ENCODE measurements around the gene CD276. TPM values are rescaled to one million over a fixed set of nuclear protein-coding genes. Genes with fewer than 3 reads are reported as not detected.
"Not testable (repeated sequence)": the region's sequence is repeated elsewhere in the genome, so short reads cannot be mapped to it uniquely, and the experiment has no call there.

The CD276 gene
- total RNA-seq, 2 experiments from 2014 or later = 3.7 TPM; not detected in 1

DNA sequence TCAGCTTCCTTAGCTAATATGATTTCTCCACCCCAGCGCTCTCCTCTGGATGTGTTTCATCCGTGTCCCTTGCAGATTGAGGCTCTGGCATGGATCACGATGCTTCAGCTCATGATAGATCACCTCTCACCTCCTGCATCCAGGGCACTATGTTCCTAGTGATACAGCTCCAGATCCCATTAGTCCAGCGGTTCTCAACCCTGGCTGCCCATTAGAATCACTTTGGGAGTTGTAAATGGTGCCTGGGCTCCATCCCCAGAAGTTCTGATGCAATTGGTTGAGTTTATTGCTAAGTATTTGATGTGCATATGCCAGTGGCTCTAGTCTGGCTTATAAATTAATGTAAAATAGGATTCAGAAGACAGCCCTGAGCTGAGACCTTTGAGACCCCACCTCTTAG is 34.5 kb downstream of the CD276 start:
- ATAC-seq = no peak
- H3K4me1 Mint-ChIP-seq = no peaks in the 10 kb centered on the region
- CTCF ChIA-PET = interaction anchor here (1.0 kb wide), 1 partner anchor 20 kb away, joined by 3 read pairs; no protein-coding TSS in a partner anchor
- no peaks in the 10 kb centered on the region for H3K9me3 Mint-ChIP-seq (ENCODE audit: low read depth)
- H3K27ac Mint-ChIP-seq = no peak overlapping the region
- H3K27me3 Mint-ChIP-seq = peaks cover 30% of the 10 kb centered on the region
- DNase-seq = no peak
- H3K4me3 Mint-ChIP-seq = no peak overlapping the region
- no peaks in the 10 kb centered on the region for H3K36me3 Mint-ChIP-seq

DNA sequence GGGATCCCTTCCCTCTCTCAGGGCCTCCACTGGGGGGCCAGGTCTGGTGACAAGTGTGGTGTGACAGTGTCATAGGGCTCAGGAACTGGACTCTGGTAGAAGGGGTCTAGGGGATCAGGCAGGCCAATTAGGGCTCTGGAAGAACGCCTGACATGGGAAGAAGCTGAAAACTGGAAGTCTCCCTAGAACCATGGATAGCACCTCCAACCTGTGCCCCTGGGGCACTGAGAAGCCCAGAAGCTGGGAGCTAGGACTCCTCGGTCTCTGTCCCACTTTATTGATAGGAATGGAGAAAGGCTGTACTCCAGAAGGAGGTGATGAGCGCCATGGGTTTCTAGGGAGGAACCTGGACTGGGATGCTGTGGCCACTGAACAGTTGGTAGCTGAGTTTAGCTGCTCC is 38.2 kb downstream of the CD276 start:
- CTCF ChIA-PET = interaction anchor here (1.6 kb wide), 1 partner anchor 17 kb away, joined by 4 read pairs; no protein-coding TSS in a partner anchor

DNA sequence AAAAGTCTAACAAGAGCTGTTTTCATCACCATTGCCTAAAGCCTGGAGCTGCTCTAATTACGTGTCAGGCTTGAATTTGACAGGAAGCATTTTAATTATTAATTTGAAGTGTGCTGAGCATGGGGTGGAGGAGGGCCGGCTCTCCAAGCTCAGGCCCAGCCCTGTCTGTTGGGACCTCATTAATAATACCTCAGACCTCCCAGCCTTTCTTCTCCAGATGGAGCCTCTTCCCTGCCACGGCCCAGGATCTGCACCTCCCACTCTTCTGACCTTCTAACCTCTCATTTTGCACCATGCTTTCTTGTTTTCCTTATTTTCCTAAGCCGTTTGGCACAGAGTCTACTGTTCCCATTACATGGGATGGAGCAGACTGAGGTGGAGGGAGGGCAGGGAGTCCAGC is 39.0 kb downstream of the CD276 start:
- DNase-seq (no peak), ATAC-seq (no peak)
- peaks cover 33% of the 10 kb centered on the region for H3K27me3 Mint-ChIP-seq
- no peaks in the 10 kb centered on the region for H3K9me3 Mint-ChIP-seq (ENCODE audit: low read depth)
- CTCF ChIA-PET = interaction anchor here (1.6 kb wide), 1 partner anchor 18 kb away, joined by 4 read pairs; no protein-coding TSS in a partner anchor
- H3K4me3 Mint-ChIP-seq = no peak overlapping the region
- H3K4me1 Mint-ChIP-seq = no peaks in the 10 kb centered on the region
- no peak overlapping the region for H3K27ac Mint-ChIP-seq
- H3K36me3 Mint-ChIP-seq = no peaks in the 10 kb centered on the region

More for the DNA sequence above, 38.2 kb downstream of the CD276 start:
- peaks cover 36% of the 10 kb centered on the region for H3K27me3 Mint-ChIP-seq
- no peaks in the 10 kb centered on the region for H3K36me3 Mint-ChIP-seq
- no peaks in the 10 kb centered on the region for H3K4me1 Mint-ChIP-seq
- no peak overlapping the region for H3K27ac Mint-ChIP-seq
- no peak overlapping the region for H3K4me3 Mint-ChIP-seq
- H3K9me3 Mint-ChIP-seq (ENCODE audit: low read depth) = no peaks in the 10 kb centered on the region
- DNase-seq (no peak), ATAC-seq (no peak)

GRCh38 chr15:73724212-73724611 is 40.0 kb downstream of the CD276 start:
- no peaks in the 10 kb centered on the region for H3K36me3 Mint-ChIP-seq
- CTCF ChIA-PET = no interaction called here

GRCh38 chr15:73727330-73727976 is 43.3 kb downstream of the CD276 start:
- Mint-ChIP-seq H3K36me3 (no peaks in the 10 kb centered on the region), H3K4me1 (no peaks in the 10 kb centered on the region), H3K9me3 (ENCODE audit: low read depth) (no peaks in the 10 kb centered on the region), H3K27ac (no peak overlapping the region), H3K27me3 (peaks cover 15% of the 10 kb centered on the region), H3K4me3 (no peak overlapping the region)
- no peak for DNase-seq
- ATAC-seq = no peak
- CTCF ChIA-PET = interaction anchor here (2.4 kb wide), 1 partner anchor 50 kb away, joined by 5 read pairs; no protein-coding TSS in a partner anchor

More at GRCh38 chr15:73724212-73724611, 40.0 kb downstream of the CD276 start:
- no peaks in the 10 kb centered on the region for H3K4me1 Mint-ChIP-seq
- no peaks in the 10 kb centered on the region for H3K9me3 Mint-ChIP-seq (ENCODE audit: low read depth)
- DNase-seq = no peak
- no peak overlapping the region for H3K4me3 Mint-ChIP-seq
- no peak overlapping the region for H3K27ac Mint-ChIP-seq
- ATAC-seq = no peak
- H3K27me3 Mint-ChIP-seq = peaks cover 29% of the 10 kb centered on the region

GRCh38 chr15:73732051-73732450 is 47.9 kb downstream of the CD276 start:
- H3K36me3 Mint-ChIP-seq; H3K27me3 Mint-ChIP-seq; DNase-seq; H3K4me3 Mint-ChIP-seq; ATAC-seq; H3K27ac Mint-ChIP-seq; CTCF ChIA-PET; H3K9me3 Mint-ChIP-seq (ENCODE audit: low read depth); H3K4me1 Mint-ChIP-seq: not testable (repeated sequence)

- no peak overlapping the region for H3K27ac Mint-ChIP-seq
- ATAC-seq (no peak), DNase-seq (no peak)
- CTCF ChIA-PET = no interaction called here
- H3K4me3 Mint-ChIP-seq = no peak overlapping the region
- no peaks in the 10 kb centered on the region for H3K36me3 Mint-ChIP-seq
- H3K9me3 Mint-ChIP-seq (ENCODE audit: low read depth) = no peaks in the 10 kb centered on the region
- peaks cover 8% of the 10 kb centered on the region for H3K27me3 Mint-ChIP-seq
- H3K4me1 Mint-ChIP-seq = no peaks in the 10 kb centered on the region
These were observed 48.7 kb downstream of the CD276 start for GRCh38 chr15:73732930-73733329.

DNA sequence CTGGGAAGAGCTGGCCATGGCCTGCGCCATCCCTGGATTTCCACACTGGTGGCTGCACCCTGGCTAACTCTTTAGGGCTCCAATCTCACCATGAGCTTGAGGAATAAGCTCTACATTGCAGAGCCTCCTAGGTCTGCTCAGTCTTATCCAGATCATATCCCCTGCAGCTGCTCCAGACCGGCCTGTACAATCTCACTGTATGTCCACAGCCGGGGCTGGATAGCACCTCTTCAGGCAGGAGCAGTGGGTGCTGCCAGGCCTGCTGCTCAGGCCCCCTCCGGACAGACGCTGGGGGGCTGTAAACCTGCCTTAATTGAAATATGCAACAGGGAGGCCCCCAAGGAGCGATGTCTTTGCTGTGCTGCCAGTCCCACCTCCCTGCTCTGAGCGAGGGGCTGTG is 53.4 kb downstream of the CD276 start:
- H3K4me1 Mint-ChIP-seq = no peaks in the 10 kb centered on the region
- CTCF ChIA-PET = interaction anchor here (1.0 kb wide), 1 partner anchor 192 kb away, joined by 3 read pairs; no protein-coding TSS in a partner anchor
- no peak for ATAC-seq
- no peaks in the 10 kb centered on the region for H3K9me3 Mint-ChIP-seq (ENCODE audit: low read depth)
- H3K4me3 Mint-ChIP-seq = no peak overlapping the region
- no peaks in the 10 kb centered on the region for H3K36me3 Mint-ChIP-seq
- peaks cover 8% of the 10 kb centered on the region for H3K27me3 Mint-ChIP-seq
- H3K27ac Mint-ChIP-seq = no peak overlapping the region
- no peak for DNase-seq

DNA sequence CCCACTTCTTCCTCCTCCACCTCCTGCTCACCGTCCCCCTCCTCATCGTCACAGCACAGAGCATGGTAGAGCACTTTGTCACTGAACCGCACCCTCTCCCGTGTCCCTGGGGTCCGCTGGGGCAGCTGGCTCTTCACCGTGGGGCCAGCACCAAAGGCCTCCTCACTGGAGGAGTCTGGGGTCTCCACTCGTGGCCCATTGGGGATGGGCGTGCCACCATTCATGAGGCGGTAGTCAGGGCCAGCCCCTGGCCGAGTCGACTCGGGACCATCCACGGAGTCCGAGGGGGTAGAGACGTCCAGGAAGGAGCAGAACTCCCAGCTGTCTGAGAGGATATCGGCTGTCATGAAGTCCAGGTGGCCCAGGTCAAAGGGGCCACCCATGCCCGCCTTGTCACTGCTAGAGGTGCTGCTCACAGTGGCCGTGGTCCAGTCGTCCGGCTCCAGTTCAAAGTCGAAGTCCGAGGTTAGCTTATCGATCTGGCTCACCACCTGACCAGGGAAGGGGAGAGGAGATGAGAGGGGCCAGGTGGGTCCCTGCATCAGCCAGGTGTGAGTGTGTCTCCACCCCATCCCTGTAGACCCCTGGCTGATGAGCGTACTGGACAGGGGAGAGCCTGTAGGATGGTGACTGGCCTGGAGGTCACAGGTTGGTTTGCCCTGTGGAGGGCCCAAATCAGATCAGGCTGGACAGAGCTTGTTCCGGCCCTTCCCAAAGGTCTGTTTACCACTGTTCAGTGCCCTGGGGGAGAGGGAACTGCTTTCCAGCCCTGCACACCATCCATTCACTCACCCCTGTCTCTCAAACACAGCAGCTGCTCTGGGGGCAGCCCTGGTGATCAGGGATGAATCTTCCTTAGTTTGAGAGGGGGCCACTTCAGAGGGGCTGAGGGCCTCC is 56.2 kb downstream of the CD276 start:
- Mint-ChIP-seq H3K27ac (no peak overlapping the region), H3K9me3 (ENCODE audit: low read depth) (no peaks in the 10 kb centered on the region), H3K4me3 (no peak overlapping the region), H3K4me1 (no peaks in the 10 kb centered on the region), H3K27me3 (peaks cover 5% of the 10 kb centered on the region), H3K36me3 (no peaks in the 10 kb centered on the region)
- ATAC-seq (no peak), DNase-seq (no peak)
- CTCF ChIA-PET = no interaction called here

- ATAC-seq = no peak
- CTCF ChIA-PET = no interaction called here
- H3K27me3 Mint-ChIP-seq = peaks cover 7% of the 10 kb centered on the region
These were observed 57.2 kb downstream of the CD276 start for GRCh38 chr15:73741321-73741836.

DNA sequence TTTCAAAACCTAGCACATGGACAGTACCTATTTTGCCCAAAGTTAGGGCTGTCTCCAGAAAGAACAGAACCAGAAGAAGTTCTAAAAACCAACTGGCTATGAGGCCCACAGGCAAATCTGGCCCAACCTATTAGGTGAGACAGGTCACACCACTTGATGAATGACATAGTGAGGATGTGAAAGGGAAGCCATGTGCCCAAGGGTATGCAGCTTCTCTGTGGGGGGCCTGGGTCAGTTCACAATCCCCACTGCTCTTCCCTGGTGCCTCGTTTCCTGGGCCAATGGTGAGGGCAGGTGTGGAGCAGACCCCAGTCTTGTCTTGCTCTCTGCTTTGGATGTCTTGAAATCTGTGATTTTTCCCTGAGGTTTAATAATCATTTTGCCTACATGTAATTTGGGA is 60.1 kb downstream of the CD276 start:
- Mint-ChIP-seq H3K4me3 (no peak overlapping the region), H3K9me3 (ENCODE audit: low read depth) (no peaks in the 10 kb centered on the region), H3K4me1 (no peaks in the 10 kb centered on the region), H3K27me3 (peaks cover 17% of the 10 kb centered on the region), H3K36me3 (no peaks in the 10 kb centered on the region), H3K27ac (no peak overlapping the region)
- CTCF ChIA-PET = no interaction called here
- DNase-seq (no peak), ATAC-seq (no peak)

More at GRCh38 chr15:73741321-73741836, 57.2 kb downstream of the CD276 start:
- H3K4me3 Mint-ChIP-seq = no peak overlapping the region
- no peak overlapping the region for H3K27ac Mint-ChIP-seq
- DNase-seq = no peak
- H3K4me1 Mint-ChIP-seq = no peaks in the 10 kb centered on the region
- H3K36me3 Mint-ChIP-seq = no peaks in the 10 kb centered on the region
- H3K9me3 Mint-ChIP-seq (ENCODE audit: low read depth) = no peaks in the 10 kb centered on the region

DNA sequence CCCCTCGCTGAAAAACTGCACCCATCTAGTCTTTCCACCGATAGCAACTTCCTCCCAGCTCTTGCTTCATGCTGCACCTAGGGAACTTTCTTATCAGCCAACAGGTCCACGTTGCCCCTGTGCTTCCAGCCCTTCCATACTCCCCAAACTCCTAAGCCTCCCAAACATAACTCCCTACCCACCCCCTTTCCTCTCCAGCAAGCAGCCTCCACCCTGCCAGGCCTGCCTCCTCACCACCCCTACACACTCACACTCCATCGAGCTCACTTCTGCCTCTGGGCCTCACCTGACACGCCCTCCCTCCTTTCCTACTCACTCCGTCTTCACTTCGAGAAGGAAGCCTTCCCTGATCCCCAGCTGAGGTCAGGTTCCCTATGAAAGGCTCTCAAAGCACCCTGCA is 60.9 kb downstream of the CD276 start:
- Mint-ChIP-seq H3K27ac (no peak overlapping the region), H3K27me3 (peaks cover 22% of the 10 kb centered on the region), H3K36me3 (no peaks in the 10 kb centered on the region), H3K4me3 (no peak overlapping the region), H3K4me1 (no peaks in the 10 kb centered on the region), H3K9me3 (ENCODE audit: low read depth) (no peaks in the 10 kb centered on the region)
- DNase-seq (no peak), ATAC-seq (no peak)
- CTCF ChIA-PET = interaction anchor here (0.9 kb wide), 1 partner anchor 443 kb away, joined by 3 read pairs; no protein-coding TSS in a partner anchor

DNA sequence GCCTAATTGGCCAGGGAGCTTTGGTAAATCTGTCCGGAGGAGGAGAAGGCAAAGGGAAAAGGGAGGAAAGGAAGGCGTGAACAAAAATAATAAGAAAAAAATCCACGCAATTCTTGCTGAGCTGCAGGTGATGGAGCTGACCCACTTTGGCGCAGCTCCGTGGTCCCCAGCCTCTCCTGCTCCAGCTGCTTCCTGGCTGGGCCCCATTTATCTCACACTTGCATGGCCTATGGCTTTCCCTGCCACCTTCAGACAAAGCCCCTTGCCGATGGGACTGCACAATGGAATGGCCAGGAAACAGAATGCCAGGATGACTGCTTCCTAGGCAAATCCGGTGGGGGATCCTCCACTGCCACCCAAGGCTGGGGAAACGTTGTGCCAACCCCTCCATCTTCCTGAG is 62.1 kb downstream of the CD276 start:
- ATAC-seq (no peak), DNase-seq (no peak)
- Mint-ChIP-seq H3K27me3 (peaks cover 31% of the 10 kb centered on the region), H3K9me3 (ENCODE audit: low read depth) (no peaks in the 10 kb centered on the region), H3K4me1 (no peaks in the 10 kb centered on the region), H3K4me3 (no peak overlapping the region), H3K27ac (no peak overlapping the region), H3K36me3 (no peaks in the 10 kb centered on the region)
- CTCF ChIA-PET = no interaction called here

Data from activated CD8-positive, alpha-beta memory T cell treated with anti-CD3 and anti-CD28 coated beads, Interleukin-2, amount 10 ng/mL, durations not matched to agents 7 days and 5 days (primary cell).